Stimulated activated CD8-positive, alpha-beta memory T cell treated with anti-CD3 and anti-CD28 coated beads, Interleukin-4, amount 100 ng/mL, for 1 hour (primary cell): ENCODE data around the gene SPON1.

Experiments used
- DNase-seq, 2 donors: peaks; one replicate each; pipeline ENCODE4 v3.0.0-alpha.2; 2020; ENCODE audit warnings: low read depth in 2 of 2, low spot score in 1 of 2

Gene SPON1

GRCh38 chr11:14314127-14314526 is 351.6 kb downstream of the SPON1 start:
- no peak for DNase-seq

- DNase-seq: no peak
Observed at GRCh38 chr11:14315130-14315529, 352.6 kb downstream of the SPON1 start.
